Prostate gland (tissue), 2 donors: ENCODE measurements around the gene ST7. TPM values are rescaled to one million over a fixed set of nuclear protein-coding genes. Genes with fewer than 3 reads are reported as not detected.

ENCODE experiments used
- DNase-seq: peaks from one replicate; pipeline ENCODE4 v3.0.0-alpha.2; 2019; ENCODE audit warnings: low spot score
- H3K27ac ChIP-seq, 2 donors: fragments of 200-600 bp; sonication (generic); 2 replicates each; pipeline ENCODE4 v1.5.1; 2017 to 2019
- H3K27me3 ChIP-seq: fragments of 200-600 bp; sonication (generic); replicated peaks from 2 replicates; pipeline ENCODE4 v1.5.1; 2019; ENCODE audit not compliant: insufficient read depth
- H3K36me3 ChIP-seq, 2 donors: fragments of 200-600 bp; sonication (generic); 1 replicate in 1 of 2; 2 replicates in 1 of 2; pipeline versions ENCODE4 v1.5.1 to v1.8.1; 2017 to 2019
- H3K4me1 ChIP-seq: fragments of 200-600 bp; sonication (generic); replicated peaks from 2 replicates; pipeline ENCODE4 v1.5.1; 2019
- H3K4me3 ChIP-seq, 2 donors: fragments of 200-600 bp; sonication (generic); 2 replicates each; pipeline ENCODE4 v1.5.1; 2017 to 2019
- H3K9me3 ChIP-seq: fragments of 200-600 bp; sonication (generic); 2 replicates; pipeline ENCODE4 v1.5.1; 2017
- POLR2A ChIP-seq: fragments of 450-650 bp; IDR thresholded peaks from one replicate; pipeline ENCODE4 v1.6.1; 2016; ENCODE audit warnings: antibody characterized with exemption, mild to moderate bottlenecking
- POLR2AphosphoS5 ChIP-seq: sonication (generic); formaldehyde crosslinking; IDR thresholded peaks from one replicate; pipeline ENCODE4 v1.6.1; 2017; ENCODE audit warnings: antibody characterized with exemption
- WGBS: methylation state at CpG from one replicate; pipeline ENCODE4 v1.1.5; 2018; 5-methylcytosine and 5-hydroxymethylcytosine counted together
- intact Hi-C: fragments of 100-400 bp; cut with DNase I; formaldehyde crosslinking; loops from one replicate; pipeline ENCODE4 v1.14.2; 2022
- total RNA-seq, 2 donors: library from RNA; depleted of rRNA; stranded (reverse); fragments of >200 nt; gene quantifications; one replicate each; pipeline ENCODE4 v1.1.0, GENCODE V29; 2016
- TF ChIP-seq, protein P1 (sequence below), 4 experiments: fragments of 200-600 bp in 2 of 4; fragments of 450-650 bp in 2 of 4; sonication (generic) in 2 of 4; IDR thresholded peaks; 1 replicate in 3 of 4; 2 replicates in 1 of 4; pipeline ENCODE4 v1.5.1; 2016 to 2019; ENCODE audit warnings: antibody characterized with exemption in 4 of 4, mild to moderate bottlenecking in 2 of 4, moderate library complexity in 2 of 4

Gene ST7
- total RNA-seq, 2 donors from 2014 or later = 18.7 to 27.5 TPM

DNA sequence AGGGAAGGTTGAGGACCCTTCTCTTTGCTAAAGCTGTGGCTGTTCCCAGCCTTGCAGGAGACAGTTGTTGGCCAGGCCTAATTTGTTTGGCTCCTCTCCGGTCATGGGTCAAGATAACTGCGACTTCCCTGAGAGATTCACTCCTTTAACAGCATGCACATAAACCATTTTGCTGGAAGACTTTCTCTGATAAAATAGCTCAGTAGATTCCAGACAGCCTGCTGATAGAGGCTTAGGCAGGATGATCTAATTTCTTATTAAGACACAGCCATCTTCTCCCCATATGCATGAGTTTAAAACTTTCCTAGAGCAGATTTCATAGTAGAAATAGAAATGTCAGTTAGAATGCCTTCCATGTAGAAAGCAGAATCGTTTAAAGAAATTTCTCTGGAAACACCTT lies 187.6 kb downstream of the ST7 start:
- intact Hi-C loops = no loop called here
- no peaks in the 10 kb centered on the region for H3K36me3 ChIP-seq
- TF ChIP-seq, protein P1, sequence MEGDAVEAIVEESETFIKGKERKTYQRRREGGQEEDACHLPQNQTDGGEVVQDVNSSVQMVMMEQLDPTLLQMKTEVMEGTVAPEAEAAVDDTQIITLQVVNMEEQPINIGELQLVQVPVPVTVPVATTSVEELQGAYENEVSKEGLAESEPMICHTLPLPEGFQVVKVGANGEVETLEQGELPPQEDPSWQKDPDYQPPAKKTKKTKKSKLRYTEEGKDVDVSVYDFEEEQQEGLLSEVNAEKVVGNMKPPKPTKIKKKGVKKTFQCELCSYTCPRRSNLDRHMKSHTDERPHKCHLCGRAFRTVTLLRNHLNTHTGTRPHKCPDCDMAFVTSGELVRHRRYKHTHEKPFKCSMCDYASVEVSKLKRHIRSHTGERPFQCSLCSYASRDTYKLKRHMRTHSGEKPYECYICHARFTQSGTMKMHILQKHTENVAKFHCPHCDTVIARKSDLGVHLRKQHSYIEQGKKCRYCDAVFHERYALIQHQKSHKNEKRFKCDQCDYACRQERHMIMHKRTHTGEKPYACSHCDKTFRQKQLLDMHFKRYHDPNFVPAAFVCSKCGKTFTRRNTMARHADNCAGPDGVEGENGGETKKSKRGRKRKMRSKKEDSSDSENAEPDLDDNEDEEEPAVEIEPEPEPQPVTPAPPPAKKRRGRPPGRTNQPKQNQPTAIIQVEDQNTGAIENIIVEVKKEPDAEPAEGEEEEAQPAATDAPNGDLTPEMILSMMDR (IDR thresholded peaks at IDR 0.05) = no peak
- no peak for TF ChIP-seq POLR2A
- TF ChIP-seq POLR2AphosphoS5 = no peak
- H3K9me3 ChIP-seq = no peaks in the 10 kb centered on the region
- H3K27me3 ChIP-seq = no peaks in the 10 kb centered on the region
- no peaks in the 10 kb centered on the region for H3K4me1 ChIP-seq
- no peak overlapping the region for H3K27ac ChIP-seq
- 76% methylated on average over 3 of the region's 3 CpGs for whole genome bisulfite sequencing
- no peak for DNase-seq
- no peak overlapping the region for H3K4me3 ChIP-seq

DNA sequence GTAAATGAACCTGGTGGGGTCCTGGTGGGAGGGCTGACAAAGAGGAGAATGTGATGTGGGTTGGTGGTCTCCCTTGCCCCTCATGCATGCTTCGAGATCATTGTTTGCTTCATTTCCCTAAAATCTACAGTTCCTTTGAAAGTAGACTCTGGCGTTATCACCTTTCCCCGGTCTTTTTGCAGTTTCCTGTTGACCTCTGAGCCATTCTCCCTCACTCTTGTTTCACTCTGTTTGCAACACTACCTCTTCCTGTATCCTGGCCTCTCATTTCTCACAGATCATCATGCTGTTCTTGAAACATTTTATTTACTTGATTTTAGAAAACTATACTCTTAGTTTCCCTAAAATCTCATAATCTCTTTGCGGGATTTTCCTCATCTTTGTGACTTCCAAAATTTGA lies 189.8 kb downstream of the ST7 start:
- intact Hi-C loops = no loop called here
- H3K4me1 ChIP-seq = no peaks in the 10 kb centered on the region
- no peaks in the 10 kb centered on the region for H3K9me3 ChIP-seq
- WGBS = 87% methylated on average over 4 of the region's 4 CpGs
- TF ChIP-seq, protein P1 (IDR thresholded peaks at IDR 0.05) = no peak
- TF ChIP-seq POLR2AphosphoS5 = no peak
- no peak for TF ChIP-seq POLR2A
- no peaks in the 10 kb centered on the region for H3K27me3 ChIP-seq
- no peak overlapping the region for H3K27ac ChIP-seq
- H3K4me3 ChIP-seq = no peak overlapping the region
- no peaks in the 10 kb centered on the region for H3K36me3 ChIP-seq
- no peak for DNase-seq

DNA sequence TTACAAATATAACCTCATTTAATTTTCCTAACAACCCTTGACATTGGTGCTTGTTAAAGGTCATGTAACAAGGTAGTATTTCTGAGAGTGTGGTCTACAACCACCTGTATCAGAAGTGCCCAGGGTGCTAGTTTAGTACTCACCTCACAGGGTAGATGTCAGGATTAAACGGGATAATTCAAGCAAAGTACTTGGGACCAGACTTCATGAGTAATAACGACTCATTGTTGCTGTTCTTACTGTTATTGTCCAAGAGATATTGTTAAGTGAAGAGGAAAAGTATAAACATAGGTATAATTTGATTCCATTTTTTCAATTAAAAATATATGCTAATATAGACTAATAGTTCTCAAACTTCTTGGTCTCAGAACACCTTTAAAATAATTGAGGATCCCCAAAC lies 190.3 kb downstream of the ST7 start:
- H3K4me3 ChIP-seq = no peak overlapping the region
- intact Hi-C loops = no loop called here
- no peaks in the 10 kb centered on the region for H3K27me3 ChIP-seq
- no peak overlapping the region for H3K27ac ChIP-seq
- H3K36me3 ChIP-seq = no peaks in the 10 kb centered on the region
- 91% methylated on average over 2 of the region's 2 CpGs for WGBS
- no peaks in the 10 kb centered on the region for H3K4me1 ChIP-seq
- DNase-seq = no peak
- TF ChIP-seq POLR2A = no peak
- no peak for TF ChIP-seq POLR2AphosphoS5
- TF ChIP-seq, protein P1 (IDR thresholded peaks at IDR 0.05) = no peak
- no peaks in the 10 kb centered on the region for H3K9me3 ChIP-seq

DNA sequence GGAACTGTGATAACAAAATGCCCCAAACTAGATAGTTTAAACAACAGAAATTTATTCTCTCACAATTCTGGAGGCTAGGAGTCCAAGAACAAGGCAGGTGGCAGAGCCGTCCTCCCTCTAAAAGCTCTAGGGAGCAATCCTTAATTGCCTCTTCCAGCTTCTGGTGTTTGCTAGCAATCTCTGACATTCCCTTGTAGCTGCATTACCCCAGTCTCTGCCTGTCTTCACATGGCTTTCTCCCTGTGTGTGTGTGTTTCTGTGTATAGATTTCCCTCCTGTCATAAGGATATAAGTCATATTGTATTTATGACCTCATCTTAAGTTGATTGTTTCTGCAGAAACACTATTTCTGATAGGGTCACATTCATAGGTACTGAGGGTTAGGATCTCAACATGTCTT lies 192.0 kb downstream of the ST7 start:
- no peak for TF ChIP-seq POLR2AphosphoS5
- TF ChIP-seq, protein P1 (IDR thresholded peaks at IDR 0.05) = no peak
- TF ChIP-seq POLR2A = no peak
- intact Hi-C loops = no loop called here
- Histone ChIP-seq H3K27ac (no peak overlapping the region), H3K36me3 (no peaks in the 10 kb centered on the region), H3K4me1 (no peaks in the 10 kb centered on the region), H3K27me3 (no peaks in the 10 kb centered on the region), H3K4me3 (no peak overlapping the region), H3K9me3 (no peaks in the 10 kb centered on the region)
- WGBS = 94% methylated on average over 1 of the region's 1 CpG
- DNase-seq = no peak

DNA sequence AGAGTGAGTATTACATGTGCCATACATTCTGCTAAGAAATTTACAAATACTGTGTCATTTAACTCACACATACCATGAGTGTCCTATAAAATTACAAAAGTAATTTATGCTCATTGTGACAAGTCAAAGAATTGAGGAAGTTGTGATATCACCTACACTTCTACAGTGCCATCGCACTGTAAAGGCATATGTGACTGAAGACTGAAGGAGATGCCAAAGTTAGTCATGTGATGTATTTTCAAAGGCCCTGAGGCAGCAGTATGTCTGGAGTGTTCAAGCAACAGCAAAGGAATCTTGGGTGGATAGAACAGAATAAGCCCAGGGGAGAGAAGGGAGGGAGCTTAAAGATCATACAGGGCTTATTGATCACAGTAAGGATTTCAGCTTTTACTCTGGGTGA lies 192.8 kb downstream of the ST7 start:
- no peak for TF ChIP-seq POLR2AphosphoS5
- TF ChIP-seq, protein P1 (IDR thresholded peaks at IDR 0.05) = no peak
- TF ChIP-seq POLR2A = no peak

More for the DNA sequence above, 192.8 kb downstream of the ST7 start:
- Histone ChIP-seq H3K36me3 (no peaks in the 10 kb centered on the region), H3K27ac (no peak overlapping the region), H3K27me3 (no peaks in the 10 kb centered on the region), H3K9me3 (no peaks in the 10 kb centered on the region), H3K4me1 (no peaks in the 10 kb centered on the region), H3K4me3 (no peak overlapping the region)
- intact Hi-C loops = no loop called here
- 90% methylated on average over 1 of the region's 1 CpG for WGBS
- no peak for DNase-seq
